ENCODE measurements around the gene CMYA5.
"Not testable (repeated sequence)": the region's sequence is repeated elsewhere in the genome, so short reads cannot be mapped to it uniquely, and the experiment has no call there.

CMYA5 gene

DNA sequence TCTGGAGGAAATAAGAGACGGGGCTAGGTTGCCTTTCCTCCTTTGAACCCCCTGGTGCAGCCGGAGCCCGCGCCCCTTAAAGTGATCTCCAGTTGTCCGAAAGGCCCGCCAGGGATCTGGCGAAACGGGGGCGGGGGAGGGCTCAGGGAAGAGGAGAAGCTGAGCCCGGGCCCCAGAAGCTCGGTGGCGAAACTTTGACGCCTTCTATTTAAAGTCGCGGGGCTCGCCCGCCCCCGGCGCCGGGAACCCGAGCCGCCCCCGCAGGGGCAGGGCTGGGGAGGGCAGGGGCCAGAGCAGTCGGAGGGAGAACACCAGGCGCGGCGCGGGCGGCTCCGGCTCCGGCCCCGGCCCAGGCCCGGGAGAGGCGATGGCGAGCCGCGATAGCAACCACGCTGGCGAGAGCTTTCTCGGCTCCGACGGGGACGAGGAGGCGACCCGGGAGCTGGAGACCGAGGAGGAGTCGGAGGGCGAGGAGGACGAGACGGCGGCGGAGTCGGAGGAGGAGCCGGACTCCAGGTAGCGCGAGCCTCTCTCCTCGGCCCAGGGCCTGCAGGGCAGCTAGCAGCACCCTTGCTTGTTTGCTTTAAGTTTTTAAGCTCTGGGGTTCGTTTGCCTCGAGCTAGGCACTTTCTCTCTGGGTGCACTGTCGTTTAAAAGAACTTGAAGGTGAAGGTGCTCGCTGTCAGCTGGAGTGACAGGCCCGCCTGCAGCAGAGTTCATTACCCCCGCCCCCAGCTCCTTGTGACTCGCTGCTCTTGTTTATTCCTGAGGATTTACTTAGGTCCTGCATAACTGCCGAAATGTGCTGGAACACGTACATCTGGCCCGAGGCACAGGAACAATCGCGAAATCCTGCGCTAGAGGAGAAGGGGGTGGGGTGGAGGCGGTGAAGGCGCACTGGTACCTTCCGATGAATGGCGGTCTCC, at the start of gene CMYA5:
Gene CMYA5 (plus strand): TSS at position 296 of the 926 bp plus-strand sequence. CDS start 72 bp downstream, at position 368.
- Histone ChIP-seq H3K4me1 (ENCODE audit: insufficient read depth, low read length) (no peaks in the 10 kb centered on the region), H3K4me3 (ENCODE audit: low read length) (no peak within 1 kb of the TSS), H3K27me3 (ENCODE audit: insufficient read depth, low read length) (no peaks in the 10 kb centered on the region)

DNA sequence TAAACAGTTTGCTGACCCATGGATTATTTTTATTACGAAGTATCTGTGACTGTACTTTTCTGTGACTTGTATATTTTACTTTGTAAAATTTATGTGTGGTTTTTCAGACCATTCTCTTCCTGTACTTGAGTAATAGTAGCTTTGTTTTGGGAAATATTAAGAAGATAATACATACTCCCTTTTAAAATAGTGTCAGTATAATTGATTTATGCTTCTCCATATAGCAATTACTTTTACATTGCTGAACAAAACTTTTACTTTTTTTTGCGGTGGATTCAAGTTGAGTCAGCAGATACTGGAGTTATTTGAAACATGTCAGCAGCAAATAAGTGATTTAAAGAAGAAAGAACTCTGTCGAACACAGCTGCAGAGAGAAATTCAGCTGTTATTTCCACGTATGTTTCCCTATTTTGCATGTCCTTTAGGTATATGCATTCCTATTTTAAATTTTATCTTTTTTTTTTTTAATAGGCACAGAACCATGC, 49.0 kb upstream of the CMYA5 start:
- H3K27me3 ChIP-seq (ENCODE audit: insufficient read depth, low read length), result no peaks in the 10 kb centered on the region
- H3K4me3 ChIP-seq (ENCODE audit: low read length), result no peak overlapping the region
- H3K9me3 ChIP-seq (ENCODE audit: low read length), result peaks cover 1% of the 10 kb centered on the region
- H3K4me1 ChIP-seq (ENCODE audit: insufficient read depth, low read length), result peaks cover 4% of the 10 kb centered on the region
- H3K36me3 ChIP-seq (ENCODE audit: insufficient read depth, low read length), result peaks cover 51% of the 10 kb centered on the region
- no peak overlapping the region for H2AFZ ChIP-seq (ENCODE audit: low read depth, low read length)

More for the DNA sequence above, at the start of gene CMYA5:
- Histone ChIP-seq H2AFZ (ENCODE audit: low read depth, low read length) (no peak within 1 kb of the TSS), H3K36me3 (ENCODE audit: insufficient read depth, low read length) (peaks cover 18% of the 10 kb centered on the region), H3K9me3 (ENCODE audit: low read length) (peaks cover 3% of the 10 kb centered on the region)

DNA sequence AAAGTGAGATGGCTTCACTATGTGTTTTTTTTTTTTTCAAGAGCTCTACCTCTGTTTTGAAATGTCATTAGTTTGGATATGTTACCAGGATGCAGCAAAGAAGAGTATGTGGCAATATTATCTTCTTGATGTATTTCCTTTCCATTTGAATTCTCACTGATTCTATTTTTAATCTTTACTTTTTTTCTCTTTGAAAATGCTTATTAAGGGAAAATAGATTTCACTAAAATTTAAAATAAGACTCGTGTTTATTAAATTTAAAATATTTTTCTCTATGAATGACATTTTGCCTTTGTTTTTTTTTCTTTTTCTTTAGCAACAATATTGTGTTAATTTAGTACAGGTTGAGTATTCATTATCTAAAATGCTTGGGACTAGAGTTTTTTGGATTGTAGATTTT, 48.2 kb upstream of the CMYA5 start:
- Histone ChIP-seq H3K4me3 (ENCODE audit: low read length) (no peak overlapping the region), H3K36me3 (ENCODE audit: insufficient read depth, low read length) (peaks cover 54% of the 10 kb centered on the region), H2AFZ (ENCODE audit: low read depth, low read length) (no peak overlapping the region), H3K4me1 (ENCODE audit: insufficient read depth, low read length) (peaks cover 2% of the 10 kb centered on the region), H3K27me3 (ENCODE audit: insufficient read depth, low read length) (no peaks in the 10 kb centered on the region), H3K9me3 (ENCODE audit: low read length) (peaks cover 1% of the 10 kb centered on the region)

DNA sequence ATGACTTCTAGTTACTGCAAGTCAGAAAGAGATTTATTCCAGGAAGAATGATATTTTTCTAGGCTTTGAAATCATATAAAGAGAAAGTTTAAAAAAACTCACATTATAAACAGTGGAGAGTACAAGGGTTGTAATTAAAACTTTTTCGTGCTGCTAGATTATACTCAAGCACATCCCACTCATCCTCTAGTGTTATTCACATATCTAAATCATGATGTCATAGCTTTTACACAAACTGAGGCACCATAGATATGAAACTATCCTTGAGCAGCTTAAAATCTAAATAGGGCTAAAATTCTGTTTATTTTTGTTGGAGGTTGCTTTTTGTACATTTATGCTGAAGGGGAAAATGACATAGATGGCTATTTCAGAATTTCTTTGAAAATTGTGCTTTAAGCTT, 47.4 kb upstream of the CMYA5 start:
- no peak overlapping the region for H3K4me3 ChIP-seq (ENCODE audit: low read length)
- H3K4me1 ChIP-seq (ENCODE audit: insufficient read depth, low read length), result no peaks in the 10 kb centered on the region
- H3K36me3 ChIP-seq (ENCODE audit: insufficient read depth, low read length), result peaks cover 59% of the 10 kb centered on the region
- H3K27me3 ChIP-seq (ENCODE audit: insufficient read depth, low read length), result no peaks in the 10 kb centered on the region
- peaks cover 3% of the 10 kb centered on the region for H3K9me3 ChIP-seq (ENCODE audit: low read length)
- no peak overlapping the region for H2AFZ ChIP-seq (ENCODE audit: low read depth, low read length)

DNA sequence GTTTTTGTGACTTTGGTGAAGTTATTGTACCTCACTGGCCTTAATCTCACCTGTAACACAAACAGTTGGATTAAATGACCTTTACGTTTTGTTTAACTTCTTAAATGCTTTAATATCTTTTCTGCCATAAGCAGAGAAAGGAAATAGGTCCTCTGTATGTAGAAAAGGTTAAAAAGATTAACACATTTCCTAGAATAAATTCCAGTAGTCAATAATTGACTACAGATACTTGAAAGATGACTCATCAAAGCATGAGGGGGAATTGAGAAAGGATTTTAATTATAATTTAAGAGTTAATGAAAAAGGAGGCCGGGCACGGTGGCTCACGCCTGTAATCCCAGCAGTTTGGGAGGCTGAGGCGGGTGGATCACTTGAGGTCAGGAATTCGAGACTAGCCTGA, 35.8 kb upstream of the CMYA5 start:
- Histone ChIP-seq H3K4me3 (ENCODE audit: low read length) (no peak overlapping the region), H3K27me3 (ENCODE audit: insufficient read depth, low read length) (no peaks in the 10 kb centered on the region), H2AFZ (ENCODE audit: low read depth, low read length) (no peak overlapping the region), H3K9me3 (ENCODE audit: low read length) (no peaks in the 10 kb centered on the region), H3K36me3 (ENCODE audit: insufficient read depth, low read length) (peaks cover 34% of the 10 kb centered on the region), H3K4me1 (ENCODE audit: insufficient read depth, low read length) (no peaks in the 10 kb centered on the region)

DNA sequence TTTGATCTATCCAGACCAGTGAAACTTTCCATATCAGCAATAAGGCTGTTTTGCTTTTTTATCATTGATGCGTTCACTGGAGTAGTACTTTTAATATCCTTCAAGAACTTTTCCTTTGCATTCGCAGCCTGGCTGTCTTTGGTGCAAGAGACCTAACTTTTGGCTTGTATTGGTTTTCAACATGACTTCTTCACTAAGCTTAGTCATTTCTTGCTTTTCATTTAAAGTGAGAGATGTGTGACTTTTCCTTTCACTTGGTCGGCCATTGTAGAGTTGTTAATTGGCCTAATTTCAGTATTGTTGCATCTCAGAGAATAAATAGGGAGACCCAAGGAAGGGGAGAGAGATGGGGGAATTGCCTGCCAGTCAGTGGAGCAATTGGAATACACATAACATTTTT, 26.4 kb upstream of the CMYA5 start:
- H3K36me3 ChIP-seq (ENCODE audit: insufficient read depth, low read length), result peaks cover 33% of the 10 kb centered on the region
- no peaks in the 10 kb centered on the region for H3K27me3 ChIP-seq (ENCODE audit: insufficient read depth, low read length)
- H3K4me1 ChIP-seq (ENCODE audit: insufficient read depth, low read length), result peaks cover 4% of the 10 kb centered on the region
- H2AFZ ChIP-seq (ENCODE audit: low read depth, low read length), result no peak overlapping the region
- no peak overlapping the region for H3K4me3 ChIP-seq (ENCODE audit: low read length)
- peaks cover 17% of the 10 kb centered on the region for H3K9me3 ChIP-seq (ENCODE audit: low read length)

DNA sequence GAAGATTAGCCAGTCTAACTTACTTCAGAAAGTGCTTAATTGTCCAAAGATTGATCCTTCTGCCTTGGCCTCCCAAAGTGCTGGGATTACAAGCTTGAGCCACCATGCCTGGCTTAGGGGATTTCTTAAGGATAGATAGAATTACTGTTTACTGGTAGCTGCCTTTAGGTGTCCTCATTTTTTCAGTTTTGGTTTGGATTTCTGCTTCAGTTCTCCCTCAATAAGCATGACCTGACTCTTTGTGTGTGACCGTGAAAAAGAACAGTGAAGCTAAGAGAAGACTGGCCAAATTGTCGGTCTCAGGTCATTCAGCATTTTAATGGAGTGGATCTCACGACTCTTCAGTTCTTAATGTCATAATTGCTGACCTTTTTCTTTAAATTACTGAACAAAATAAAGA, 22.9 kb upstream of the CMYA5 start:
- no peak overlapping the region for H3K4me3 ChIP-seq (ENCODE audit: low read length)
- peaks cover 9% of the 10 kb centered on the region for H3K9me3 ChIP-seq (ENCODE audit: low read length)
- no peaks in the 10 kb centered on the region for H3K27me3 ChIP-seq (ENCODE audit: insufficient read depth, low read length)
- peaks cover 4% of the 10 kb centered on the region for H3K4me1 ChIP-seq (ENCODE audit: insufficient read depth, low read length)
- no peak overlapping the region for H2AFZ ChIP-seq (ENCODE audit: low read depth, low read length)
- peaks cover 23% of the 10 kb centered on the region for H3K36me3 ChIP-seq (ENCODE audit: insufficient read depth, low read length)

DNA sequence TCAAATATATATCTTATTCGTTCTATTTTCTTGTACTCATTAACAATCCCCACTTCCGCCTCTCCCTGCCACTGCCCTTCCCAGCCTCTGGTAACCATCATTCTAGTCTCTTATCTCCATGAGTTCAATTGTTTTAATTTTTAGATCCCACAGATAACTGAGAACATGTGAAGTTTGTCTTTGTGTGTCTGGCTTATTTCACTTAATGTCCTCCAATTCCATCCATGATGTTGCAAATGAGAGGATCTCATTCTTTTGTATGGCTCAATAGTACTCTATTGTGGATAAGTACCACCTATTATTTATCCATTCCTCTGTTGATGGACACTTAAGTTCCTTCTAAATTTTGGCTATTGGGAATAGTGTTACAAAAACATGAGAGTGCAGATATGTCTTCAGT, 17.2 kb upstream of the CMYA5 start:
- peaks cover 21% of the 10 kb centered on the region for H3K36me3 ChIP-seq (ENCODE audit: insufficient read depth, low read length)
- H3K27me3 ChIP-seq (ENCODE audit: insufficient read depth, low read length), result no peaks in the 10 kb centered on the region
- H3K4me3 ChIP-seq (ENCODE audit: low read length), result no peak overlapping the region

DNA sequence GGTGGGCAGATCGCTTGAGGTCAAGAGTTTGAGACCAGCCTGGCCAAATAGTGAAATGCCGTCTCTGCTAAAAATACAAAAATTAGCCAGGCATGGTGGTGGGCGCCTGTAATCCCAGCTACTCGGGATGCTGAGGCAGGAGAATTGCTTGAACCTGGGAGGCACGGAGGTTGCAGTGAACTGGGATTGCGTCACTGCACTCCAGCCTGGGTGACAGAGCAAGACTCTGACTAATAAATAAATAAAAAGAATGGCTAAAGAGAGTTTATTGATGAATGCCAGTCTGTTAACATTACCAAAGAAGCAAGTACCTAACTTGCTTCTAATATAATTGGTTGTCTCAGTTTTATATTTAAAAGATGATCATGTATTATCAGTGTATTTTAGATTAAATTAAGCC, 13.3 kb upstream of the CMYA5 start:
- not testable (repeated sequence) for H3K9me3 ChIP-seq (ENCODE audit: low read length); H2AFZ ChIP-seq (ENCODE audit: low read depth, low read length); H3K4me1 ChIP-seq (ENCODE audit: insufficient read depth, low read length); H3K4me3 ChIP-seq (ENCODE audit: low read length); H3K27me3 ChIP-seq (ENCODE audit: insufficient read depth, low read length)
- H3K36me3 ChIP-seq (ENCODE audit: insufficient read depth, low read length), result peaks cover 30% of the 10 kb centered on the region

More for the DNA sequence above, 17.2 kb upstream of the CMYA5 start:
- H3K4me1 ChIP-seq (ENCODE audit: insufficient read depth, low read length), result no peaks in the 10 kb centered on the region
- no peaks in the 10 kb centered on the region for H3K9me3 ChIP-seq (ENCODE audit: low read length)
- no peak overlapping the region for H2AFZ ChIP-seq (ENCODE audit: low read depth, low read length)

DNA sequence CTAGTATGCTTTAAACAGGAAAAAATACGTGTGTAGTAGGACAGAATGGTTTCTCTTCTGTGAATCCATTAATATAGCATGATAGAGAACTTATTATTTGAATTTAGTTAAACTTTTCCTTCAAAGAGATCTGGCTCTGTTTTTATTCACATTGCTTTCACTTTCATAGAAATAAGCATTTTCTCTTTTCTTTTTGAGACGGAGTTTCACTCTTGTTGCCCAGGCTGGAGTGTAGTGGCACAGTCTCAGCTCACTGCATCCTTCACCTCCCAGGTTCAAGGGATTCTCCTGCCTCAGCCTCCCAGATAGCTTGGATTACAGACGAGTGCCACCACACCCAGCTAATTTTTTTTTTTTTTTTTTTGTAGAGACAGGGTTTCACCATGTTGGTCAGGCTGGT, 7.5 kb upstream of the CMYA5 start:
- H3K9me3 ChIP-seq (ENCODE audit: low read length); H3K4me3 ChIP-seq (ENCODE audit: low read length); H3K27me3 ChIP-seq (ENCODE audit: insufficient read depth, low read length); H3K4me1 ChIP-seq (ENCODE audit: insufficient read depth, low read length); H2AFZ ChIP-seq (ENCODE audit: low read depth, low read length): not testable (repeated sequence)
- peaks cover 59% of the 10 kb centered on the region for H3K36me3 ChIP-seq (ENCODE audit: insufficient read depth, low read length)

DNA sequence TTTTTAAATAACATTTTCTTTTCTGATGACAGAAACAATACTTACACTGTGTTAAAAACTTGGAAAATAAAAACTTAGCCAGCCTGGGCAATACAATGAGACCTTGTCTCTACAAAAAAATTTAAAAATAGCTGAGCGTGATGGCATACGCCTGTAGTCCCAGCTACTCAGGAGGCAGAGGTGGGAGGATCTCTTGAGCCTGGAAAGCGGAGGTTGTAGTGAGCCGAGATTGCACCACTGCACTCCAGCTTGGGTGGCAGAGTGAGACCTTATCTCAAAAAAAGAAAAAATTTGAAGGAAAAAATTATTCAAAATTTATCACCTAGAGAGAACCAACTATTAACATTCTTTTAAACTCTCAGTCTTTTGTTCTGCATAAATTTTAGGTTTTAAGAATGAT, 4.9 kb upstream of the CMYA5 start:
- Histone ChIP-seq H3K27me3 (ENCODE audit: insufficient read depth, low read length) (no peaks in the 10 kb centered on the region), H3K4me1 (ENCODE audit: insufficient read depth, low read length) (no peaks in the 10 kb centered on the region), H3K36me3 (ENCODE audit: insufficient read depth, low read length) (peaks cover 51% of the 10 kb centered on the region), H3K4me3 (ENCODE audit: low read length) (no peak overlapping the region), H3K9me3 (ENCODE audit: low read length) (peaks cover 6% of the 10 kb centered on the region), H2AFZ (ENCODE audit: low read depth, low read length) (no peak overlapping the region)

DNA sequence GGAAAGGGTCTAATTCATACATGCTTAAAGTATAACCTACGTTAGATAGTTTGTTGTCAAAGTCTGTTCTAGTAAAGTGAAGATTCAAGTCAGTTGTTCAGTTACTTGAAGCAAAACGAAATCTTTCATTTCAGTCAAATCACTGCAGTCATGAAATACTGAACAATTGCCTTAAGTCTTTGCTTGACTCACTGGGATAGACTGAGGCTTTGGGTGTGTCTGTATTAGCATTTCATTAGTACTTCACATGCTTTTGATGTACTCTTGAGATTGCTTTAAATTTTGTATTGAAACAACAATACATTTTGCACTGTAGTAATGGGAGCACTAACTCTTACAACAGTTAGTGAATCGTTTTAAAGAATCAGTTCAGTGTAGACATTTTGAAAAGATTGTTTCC, 4.0 kb upstream of the CMYA5 start:
- Histone ChIP-seq H3K9me3 (ENCODE audit: low read length) (peaks cover 6% of the 10 kb centered on the region), H3K27me3 (ENCODE audit: insufficient read depth, low read length) (no peaks in the 10 kb centered on the region), H2AFZ (ENCODE audit: low read depth, low read length) (no peak overlapping the region), H3K4me1 (ENCODE audit: insufficient read depth, low read length) (no peaks in the 10 kb centered on the region), H3K4me3 (ENCODE audit: low read length) (no peak overlapping the region), H3K36me3 (ENCODE audit: insufficient read depth, low read length) (peaks cover 48% of the 10 kb centered on the region)

DNA sequence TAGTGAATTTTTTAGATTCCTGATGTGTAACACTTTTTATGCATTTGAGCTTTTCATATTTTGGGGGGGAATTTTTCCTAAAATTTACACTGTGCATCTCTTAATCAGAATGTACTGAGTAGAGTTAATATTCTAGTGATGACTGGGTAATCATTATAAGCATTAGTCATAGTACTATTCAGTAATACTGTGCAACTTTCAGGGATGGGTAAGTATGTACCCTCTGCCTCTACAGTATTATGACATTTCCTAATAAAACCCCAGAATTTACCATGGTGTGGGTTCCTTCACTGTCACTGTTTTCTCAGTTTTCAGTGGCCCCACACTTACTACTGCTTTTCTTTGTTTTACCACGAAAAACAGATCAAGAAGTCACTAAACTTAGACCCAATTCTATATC, 2.8 kb upstream of the CMYA5 start:
- Histone ChIP-seq H3K9me3 (ENCODE audit: low read length) (peaks cover 6% of the 10 kb centered on the region), H2AFZ (ENCODE audit: low read depth, low read length) (no peak overlapping the region), H3K4me3 (ENCODE audit: low read length) (no peak overlapping the region), H3K4me1 (ENCODE audit: insufficient read depth, low read length) (no peaks in the 10 kb centered on the region), H3K27me3 (ENCODE audit: insufficient read depth, low read length) (no peaks in the 10 kb centered on the region), H3K36me3 (ENCODE audit: insufficient read depth, low read length) (peaks cover 39% of the 10 kb centered on the region)
